Activated T-helper 17 cell treated with anti-CD3 and anti-CD28 coated beads, Interleukin-2, amount 50 U/mL, for 72 hours (primary cell): ENCODE measurements around the gene YDJC. TPM values are rescaled to one million over a fixed set of nuclear protein-coding genes. Genes with fewer than 3 reads are reported as not detected.
"Not testable (repeated sequence)": the region's sequence is repeated elsewhere in the genome, so short reads cannot be mapped to it uniquely, and the experiment has no call there.

ENCODE experiments used
- ATAC-seq: fragments of 150-1000 bp; cut with Tn5 transposase; replicated peaks from 2 replicates; pipeline ENCODE4 v1.10.0; 2021; ENCODE audit warnings: mild to moderate bottlenecking, moderate library complexity
- H3K27ac Mint-ChIP-seq: one replicate; pipeline ENCODE4 v1.8.0; 2022; ENCODE audit warnings: mixed read lengths
- H3K27me3 Mint-ChIP-seq: one replicate; pipeline ENCODE4 v1.8.0; 2022; ENCODE audit warnings: mixed read lengths
- H3K36me3 Mint-ChIP-seq: one replicate; pipeline ENCODE4 v1.8.0; 2022; ENCODE audit warnings: low read depth, mild to moderate bottlenecking, mixed read lengths
- H3K4me1 Mint-ChIP-seq: one replicate; pipeline ENCODE4 v1.8.0; 2022; ENCODE audit warnings: mixed read lengths
- H3K4me3 Mint-ChIP-seq: one replicate; pipeline ENCODE4 v1.8.0; 2022; ENCODE audit warnings: mild to moderate bottlenecking, mixed read lengths
- H3K9me3 Mint-ChIP-seq: one replicate; pipeline ENCODE4 v1.8.0; 2022; ENCODE audit warnings: mixed read lengths
- total RNA-seq, 2 donors: library from RNA; stranded (reverse); gene quantifications; one replicate each; pipeline ENCODE4 v1.2.3, GENCODE V29; 2022

YDJC gene
- total RNA-seq, 2 donors from 2014 or later = 28.9 to 56.6 TPM

- no peaks in the 10 kb centered on the region for H3K27me3 Mint-ChIP-seq
- ATAC-seq = no peak
- H3K9me3 Mint-ChIP-seq = no peaks in the 10 kb centered on the region
- peaks cover 77% of the 10 kb centered on the region for H3K36me3 Mint-ChIP-seq
- no peak overlapping the region for H3K4me3 Mint-ChIP-seq
- peaks cover 43% of the 10 kb centered on the region for H3K4me1 Mint-ChIP-seq
- H3K27ac Mint-ChIP-seq = peak overlapping the region; percentile 4
Measured at GRCh38 chr22:21593406-21594232, 36.2 kb downstream of the YDJC start.

- no peak for ATAC-seq
- no peaks in the 10 kb centered on the region for H3K27me3 Mint-ChIP-seq
- H3K27ac Mint-ChIP-seq = no peak overlapping the region
- no peaks in the 10 kb centered on the region for H3K9me3 Mint-ChIP-seq
- no peak overlapping the region for H3K4me3 Mint-ChIP-seq
- H3K4me1 Mint-ChIP-seq = peaks cover 47% of the 10 kb centered on the region
- H3K36me3 Mint-ChIP-seq = peaks cover 74% of the 10 kb centered on the region
Measured at GRCh38 chr22:21592422-21592821, 37.4 kb downstream of the YDJC start.

GRCh38 chr22:21591695-21592094 lies 38.1 kb downstream of the YDJC start:
- H3K4me3 Mint-ChIP-seq = no peak overlapping the region
- H3K36me3 Mint-ChIP-seq = peaks cover 70% of the 10 kb centered on the region
- peaks cover 48% of the 10 kb centered on the region for H3K4me1 Mint-ChIP-seq
- no peak for ATAC-seq
- H3K27me3 Mint-ChIP-seq = no peaks in the 10 kb centered on the region
- no peaks in the 10 kb centered on the region for H3K9me3 Mint-ChIP-seq
- H3K27ac Mint-ChIP-seq = peak overlapping the region; percentile 46

GRCh38 chr22:21590809-21591641 lies 38.8 kb downstream of the YDJC start:
- ATAC-seq = no peak
- Mint-ChIP-seq H3K27ac (peak overlapping the region; percentile 49), H3K27me3 (no peaks in the 10 kb centered on the region), H3K4me3 (no peak overlapping the region), H3K9me3 (no peaks in the 10 kb centered on the region), H3K4me1 (peaks cover 48% of the 10 kb centered on the region), H3K36me3 (peaks cover 63% of the 10 kb centered on the region)

GRCh38 chr22:21589396-21589795 lies 40.4 kb downstream of the YDJC start:
- H3K27ac Mint-ChIP-seq = peak overlapping the region; percentile 52
- H3K4me1 Mint-ChIP-seq = peaks cover 44% of the 10 kb centered on the region
- H3K36me3 Mint-ChIP-seq = peaks cover 55% of the 10 kb centered on the region
- peak overlapping the region; percentile 22 for H3K4me3 Mint-ChIP-seq
- no peak for ATAC-seq
- no peaks in the 10 kb centered on the region for H3K27me3 Mint-ChIP-seq
- no peaks in the 10 kb centered on the region for H3K9me3 Mint-ChIP-seq

- Mint-ChIP-seq H3K4me1 (peaks cover 38% of the 10 kb centered on the region), H3K9me3 (no peaks in the 10 kb centered on the region), H3K4me3 (peak overlapping the region; percentile 59), H3K36me3 (peaks cover 49% of the 10 kb centered on the region), H3K27me3 (no peaks in the 10 kb centered on the region), H3K27ac (peak overlapping the region; percentile 74)
- ATAC-seq = peak; percentile 98
Measured at GRCh38 chr22:21587803-21588611, 41.8 kb downstream of the YDJC start.

GRCh38 chr22:21585389-21585788 lies 44.4 kb downstream of the YDJC start:
- no peak for ATAC-seq
- Mint-ChIP-seq H3K27me3 (no peaks in the 10 kb centered on the region), H3K4me3 (no peak overlapping the region), H3K4me1 (peaks cover 29% of the 10 kb centered on the region), H3K36me3 (peaks cover 38% of the 10 kb centered on the region), H3K9me3 (no peaks in the 10 kb centered on the region), H3K27ac (peak overlapping the region; percentile 2)

GRCh38 chr22:21582801-21583740 lies 46.8 kb downstream of the YDJC start:
- H3K27me3 Mint-ChIP-seq = no peaks in the 10 kb centered on the region
- H3K9me3 Mint-ChIP-seq = no peaks in the 10 kb centered on the region
- H3K4me3 Mint-ChIP-seq = no peak overlapping the region
- H3K4me1 Mint-ChIP-seq = peaks cover 29% of the 10 kb centered on the region
- peak overlapping the region; percentile 47 for H3K27ac Mint-ChIP-seq
- ATAC-seq = no peak
- H3K36me3 Mint-ChIP-seq = peaks cover 34% of the 10 kb centered on the region

- H3K27ac Mint-ChIP-seq, ATAC-seq, H3K4me3 Mint-ChIP-seq, H3K27me3 Mint-ChIP-seq, H3K9me3 Mint-ChIP-seq: not testable (repeated sequence)
- Mint-ChIP-seq H3K36me3 (peaks cover 40% of the 10 kb centered on the region), H3K4me1 (peaks cover 26% of the 10 kb centered on the region)
Measured at GRCh38 chr22:21581009-21581713, 48.7 kb downstream of the YDJC start.

GRCh38 chr22:21580623-21581007 lies 49.2 kb downstream of the YDJC start:
- H3K27me3 Mint-ChIP-seq, H3K27ac Mint-ChIP-seq, H3K4me3 Mint-ChIP-seq, H3K9me3 Mint-ChIP-seq, ATAC-seq: not testable (repeated sequence)
- Mint-ChIP-seq H3K4me1 (peaks cover 25% of the 10 kb centered on the region), H3K36me3 (peaks cover 41% of the 10 kb centered on the region)

- no peak for ATAC-seq
- Mint-ChIP-seq H3K9me3 (no peaks in the 10 kb centered on the region), H3K36me3 (peaks cover 40% of the 10 kb centered on the region), H3K4me1 (peaks cover 22% of the 10 kb centered on the region), H3K27me3 (no peaks in the 10 kb centered on the region), H3K27ac (no peak overlapping the region), H3K4me3 (no peak overlapping the region)
Measured at GRCh38 chr22:21579474-21579851, 50.4 kb downstream of the YDJC start.
